Activated naive CD8-positive, alpha-beta T cell treated with anti-CD3 and anti-CD28 coated beads, Interleukin-2, amount 50 U/mL, for 16 hours (primary cell): ENCODE measurements around the gene SACM1L.
"Not testable (repeated sequence)": the region's sequence is repeated elsewhere in the genome, so short reads cannot be mapped to it uniquely, and the experiment has no call there.

ENCODE experiments used
- DNase-seq: peaks from one replicate; pipeline ENCODE4 v3.0.0-alpha.2; 2020; ENCODE audit warnings: low read depth, low spot score

Gene SACM1L

GRCh38 chr3:45691842-45692241, 2.6 kb downstream of the SACM1L start:
- no peak for DNase-seq

- DNase-seq, result no peak
Observed at GRCh38 chr3:45692866-45693265, 3.7 kb downstream of the SACM1L start.

- no peak for DNase-seq
Observed at GRCh38 chr3:45693941-45694521, 4.8 kb downstream of the SACM1L start.

- not testable (repeated sequence) for DNase-seq
Observed at GRCh38 chr3:45695166-45695565, 6.0 kb downstream of the SACM1L start.

- DNase-seq, result no peak
Observed at GRCh38 chr3:45700570-45701073, 11.4 kb downstream of the SACM1L start.

- DNase-seq, result no peak
Observed at GRCh38 chr3:45701172-45701867, 12.1 kb downstream of the SACM1L start.

- no peak for DNase-seq
Observed at GRCh38 chr3:45704301-45704943, 15.2 kb downstream of the SACM1L start.

- no peak for DNase-seq
Observed at GRCh38 chr3:45705839-45706808, 16.9 kb downstream of the SACM1L start.

GRCh38 chr3:45711931-45712330, 22.7 kb downstream of the SACM1L start:
- no peak for DNase-seq

- DNase-seq, result no peak
Observed at GRCh38 chr3:45712434-45713110, 23.4 kb downstream of the SACM1L start.

GRCh38 chr3:45715945-45716344, 26.7 kb downstream of the SACM1L start:
- no peak for DNase-seq

GRCh38 chr3:45716790-45717336, 27.7 kb downstream of the SACM1L start:
- no peak for DNase-seq

- no peak for DNase-seq
Observed at GRCh38 chr3:45719655-45720487, 30.7 kb downstream of the SACM1L start.

GRCh38 chr3:45724911-45725310, 35.7 kb downstream of the SACM1L start:
- no peak for DNase-seq

GRCh38 chr3:45729614-45730013, 40.4 kb downstream of the SACM1L start:
- no peak for DNase-seq

- no peak for DNase-seq
Observed at GRCh38 chr3:45730409-45731154, 41.4 kb downstream of the SACM1L start.

GRCh38 chr3:45736707-45737106, 47.5 kb downstream of the SACM1L start:
- DNase-seq, result no peak

- DNase-seq, result no peak
Observed at GRCh38 chr3:45737234-45737633, 48.0 kb downstream of the SACM1L start.

GRCh38 chr3:45739991-45740390, 50.8 kb downstream of the SACM1L start:
- no peak for DNase-seq
